HG03521 (cell line): ENCODE measurements around the gene DGCR6L.
"Not testable (repeated sequence)": the region's sequence is repeated elsewhere in the genome, so short reads cannot be mapped to it uniquely, and the experiment has no call there.

ENCODE experiments used
- ATAC-seq: cut with Tn5 transposase; IDR thresholded peaks from one replicate; pipeline ENCODE4 v1.9.1; 2021; ENCODE audit warnings: mild to moderate bottlenecking, moderate library complexity; ENCODE audit not compliant: unreplicated experiment

DGCR6L gene

GRCh38 chr22:20292673-20293232 is 27.1 kb downstream of the DGCR6L start:
- ATAC-seq: no peak

- no peak for ATAC-seq
Observed at GRCh38 chr22:20292108-20292507, 27.8 kb downstream of the DGCR6L start.

- ATAC-seq: no peak
Observed at GRCh38 chr22:20291604-20292063, 28.2 kb downstream of the DGCR6L start.

GRCh38 chr22:20291249-20291586 is 28.6 kb downstream of the DGCR6L start:
- no peak for ATAC-seq

- no peak for ATAC-seq
Observed at GRCh38 chr22:20290578-20291248, 29.1 kb downstream of the DGCR6L start.

- ATAC-seq: no peak
Observed at GRCh38 chr22:20290045-20290392, 29.8 kb downstream of the DGCR6L start.

GRCh38 chr22:20289182-20290044 is 30.4 kb downstream of the DGCR6L start:
- ATAC-seq: not testable (repeated sequence)

GRCh38 chr22:20286784-20287423 is 33.0 kb downstream of the DGCR6L start:
- not testable (repeated sequence) for ATAC-seq

- ATAC-seq: not testable (repeated sequence)
Observed at GRCh38 chr22:20286312-20286660, 33.6 kb downstream of the DGCR6L start.

GRCh38 chr22:20285473-20286311 is 34.2 kb downstream of the DGCR6L start:
- not testable (repeated sequence) for ATAC-seq

GRCh38 chr22:20284471-20285086 is 35.3 kb downstream of the DGCR6L start:
- no peak for ATAC-seq

- no peak for ATAC-seq
Observed at GRCh38 chr22:20283674-20284066, 36.2 kb downstream of the DGCR6L start.

- no peak for ATAC-seq
Observed at GRCh38 chr22:20282901-20283673, 36.8 kb downstream of the DGCR6L start.

GRCh38 chr22:20281891-20282290 is 38.0 kb downstream of the DGCR6L start:
- no peak for ATAC-seq

- ATAC-seq: not testable (repeated sequence)
Observed at GRCh38 chr22:20281473-20281872, 38.4 kb downstream of the DGCR6L start.

GRCh38 chr22:20280866-20281265 is 39.0 kb downstream of the DGCR6L start:
- no peak for ATAC-seq

- not testable (repeated sequence) for ATAC-seq
Observed at GRCh38 chr22:20280163-20280562, 39.7 kb downstream of the DGCR6L start.

- no peak for ATAC-seq
Observed at GRCh38 chr22:20279662-20280134, 40.2 kb downstream of the DGCR6L start.
